HL-60/S4 treated with retinoic acid at 250 ng/mL for 4 days and 3 days (cell line): ENCODE data around the gene GPR176.

Experiments
- in situ Hi-C: fragments of 300-500 bp; cut with MboI; formaldehyde crosslinking; loops from 2 replicates; pipeline ENCODE4 v1.7.0; 2022; ENCODE audit warnings: low sequenced_read_pairs

Gene GPR176

GRCh38 chr15:39860200-39860599 lies 59.9 kb downstream of the GPR176 start:
- in situ Hi-C loops = no loop called here

GRCh38 chr15:39859636-39860035 lies 60.4 kb downstream of the GPR176 start:
- in situ Hi-C loops = no loop called here

GRCh38 chr15:39857132-39857531 lies 62.9 kb downstream of the GPR176 start:
- in situ Hi-C loops = no loop called here

GRCh38 chr15:39856357-39856756 lies 63.7 kb downstream of the GPR176 start:
- in situ Hi-C loops = no loop called here

- in situ Hi-C loops = no loop called here
Measured at GRCh38 chr15:39855400-39855799, 64.7 kb downstream of the GPR176 start.

- in situ Hi-C loops = no loop called here
Measured at GRCh38 chr15:39854161-39854560, 65.9 kb downstream of the GPR176 start.

- in situ Hi-C loops = no loop called here
Measured at GRCh38 chr15:39852250-39852649, 67.8 kb downstream of the GPR176 start.

- in situ Hi-C loops = no loop called here
Measured at GRCh38 chr15:39851500-39852092, 68.5 kb downstream of the GPR176 start.

GRCh38 chr15:39850436-39850835 lies 69.6 kb downstream of the GPR176 start:
- in situ Hi-C loops = no loop called here

GRCh38 chr15:39846108-39846507 lies 74.0 kb downstream of the GPR176 start:
- in situ Hi-C loops = no loop called here

- in situ Hi-C loops = no loop called here
Measured at GRCh38 chr15:39845582-39845981, 74.5 kb downstream of the GPR176 start.

- in situ Hi-C loops = no loop called here
Measured at GRCh38 chr15:39843565-39843964, 76.5 kb downstream of the GPR176 start.

- in situ Hi-C loops = no loop called here
Measured at GRCh38 chr15:39837454-39837853, 82.6 kb downstream of the GPR176 start.

GRCh38 chr15:39835550-39835949 lies 84.5 kb downstream of the GPR176 start:
- in situ Hi-C loops = no loop called here

GRCh38 chr15:39834256-39834655 lies 85.8 kb downstream of the GPR176 start:
- in situ Hi-C loops = no loop called here

GRCh38 chr15:39833515-39833981 lies 86.5 kb downstream of the GPR176 start:
- in situ Hi-C loops = no loop called here

GRCh38 chr15:39830166-39830565 lies 89.9 kb downstream of the GPR176 start:
- in situ Hi-C loops = no loop called here

GRCh38 chr15:39828374-39828931 lies 91.6 kb downstream of the GPR176 start:
- in situ Hi-C loops = no loop called here

GRCh38 chr15:39826975-39827374 lies 93.1 kb downstream of the GPR176 start:
- in situ Hi-C loops = no loop called here

- in situ Hi-C loops = no loop called here
Measured at GRCh38 chr15:39823634-39824033, 96.4 kb downstream of the GPR176 start.

- in situ Hi-C loops = no loop called here
Measured at GRCh38 chr15:39820050-39820602, 99.9 kb downstream of the GPR176 start.

- in situ Hi-C loops = no loop called here
Measured at GRCh38 chr15:39819533-39819932, 100.5 kb downstream of the GPR176 start.

- in situ Hi-C loops = no loop called here
Measured at GRCh38 chr15:39817892-39818291, 102.2 kb downstream of the GPR176 start.
